Activated naive CD4-positive, alpha-beta T cell (primary cell): ENCODE measurements around the gene TRMU.
"Not testable (repeated sequence)": the region's sequence is repeated elsewhere in the genome, so short reads cannot be mapped to it uniquely, and the experiment has no call there.

Experiments used
- DNase-seq, 4 experiments: peaks; one replicate each; lab custom pipeline; 2025; lab: John Stamatoyannopoulos, UW

TRMU gene

GRCh38 chr22:46300491-46300890, 35.0 kb upstream of the TRMU start:
- no peak for DNase-seq

DNA sequence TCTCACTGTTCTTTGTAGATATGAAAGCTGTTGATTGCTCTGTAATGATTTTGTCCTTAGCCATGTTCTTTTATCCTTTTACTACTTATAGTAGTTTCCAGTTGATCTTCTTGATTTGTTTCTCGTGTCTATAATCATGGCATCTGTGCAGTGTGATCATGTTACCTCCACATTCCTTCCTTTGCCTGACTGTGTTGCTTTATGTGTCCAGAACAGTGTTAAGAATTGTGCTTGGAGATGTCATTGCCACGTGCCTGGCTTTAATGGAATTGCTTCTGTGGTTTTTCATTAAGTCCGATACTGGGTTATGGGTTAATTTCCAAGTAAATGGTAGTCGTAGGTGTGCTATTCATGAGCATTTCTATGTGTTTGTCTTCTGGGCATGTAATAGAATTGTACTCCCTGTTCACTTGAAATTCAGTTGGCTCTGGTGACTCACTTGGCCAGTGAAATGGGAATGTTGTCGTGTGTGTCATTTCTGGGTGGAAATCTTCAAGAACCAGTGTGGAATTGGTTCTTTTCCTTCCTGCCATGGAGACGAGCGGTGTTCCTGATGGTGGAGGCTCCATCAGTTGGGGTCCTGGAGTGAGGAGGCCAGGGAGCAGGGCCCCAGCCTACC, 32.1 kb upstream of the TRMU start:
- no peak for DNase-seq

DNA sequence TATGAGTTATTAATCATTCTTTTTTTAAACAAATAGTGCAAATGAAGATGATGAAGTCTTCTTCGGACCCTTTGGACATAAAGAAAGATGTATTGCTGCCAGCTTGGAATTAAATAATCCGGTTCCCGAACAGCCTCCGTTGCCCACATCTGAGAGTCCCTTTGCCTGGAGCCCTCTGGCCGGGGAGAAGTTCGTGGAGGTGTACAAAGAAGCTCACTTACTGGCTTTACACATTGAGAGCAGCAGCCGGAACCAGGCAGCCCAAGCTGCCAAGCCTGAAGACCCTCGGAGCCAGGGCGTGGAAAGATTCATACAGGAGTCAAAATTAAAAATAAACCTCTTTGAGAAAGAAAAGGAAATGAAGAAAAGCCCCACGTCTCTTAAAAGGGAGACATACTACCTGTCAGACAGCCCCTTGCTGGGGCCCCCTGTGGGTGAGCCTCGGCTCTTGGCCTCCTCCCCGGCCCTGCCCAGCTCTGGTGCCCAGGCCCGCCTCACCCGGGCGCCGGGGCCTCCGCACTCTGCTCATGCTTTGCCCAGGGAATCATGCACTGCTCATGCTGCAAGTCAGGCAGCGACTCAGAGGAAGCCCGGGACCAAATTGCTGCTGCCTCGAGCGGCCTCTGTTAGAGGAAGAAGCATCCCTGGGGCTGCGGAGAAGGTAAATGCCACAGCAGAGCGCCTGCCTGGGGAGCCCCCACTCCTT, 27.1 kb upstream of the TRMU start:
- no peak for DNase-seq

- DNase-seq: no peak
Measured at GRCh38 chr22:46309526-46310085, 25.9 kb upstream of the TRMU start.

DNA sequence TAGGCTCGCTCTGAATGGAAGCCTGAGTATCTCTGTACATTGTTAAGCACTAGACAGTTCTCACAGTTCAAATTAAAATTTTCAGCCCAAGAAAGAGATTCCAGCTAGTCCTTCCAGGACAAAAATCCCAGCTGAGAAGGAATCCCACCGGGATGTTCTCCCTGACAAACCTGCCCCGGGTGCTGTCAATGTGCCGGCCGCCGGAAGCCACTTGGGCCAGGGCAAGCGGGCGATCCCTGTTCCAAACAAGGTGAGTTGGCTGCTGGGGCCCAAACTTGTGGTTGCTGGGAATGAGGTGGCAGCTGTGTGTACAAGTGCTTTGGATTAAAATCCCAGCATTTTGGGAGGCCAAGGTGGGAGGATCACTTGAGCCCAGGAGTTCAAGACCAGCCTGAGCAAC, 23.5 kb upstream of the TRMU start:
- no peak for DNase-seq

GRCh38 chr22:46312848-46313247, 22.7 kb upstream of the TRMU start:
- DNase-seq: not testable (repeated sequence)

DNA sequence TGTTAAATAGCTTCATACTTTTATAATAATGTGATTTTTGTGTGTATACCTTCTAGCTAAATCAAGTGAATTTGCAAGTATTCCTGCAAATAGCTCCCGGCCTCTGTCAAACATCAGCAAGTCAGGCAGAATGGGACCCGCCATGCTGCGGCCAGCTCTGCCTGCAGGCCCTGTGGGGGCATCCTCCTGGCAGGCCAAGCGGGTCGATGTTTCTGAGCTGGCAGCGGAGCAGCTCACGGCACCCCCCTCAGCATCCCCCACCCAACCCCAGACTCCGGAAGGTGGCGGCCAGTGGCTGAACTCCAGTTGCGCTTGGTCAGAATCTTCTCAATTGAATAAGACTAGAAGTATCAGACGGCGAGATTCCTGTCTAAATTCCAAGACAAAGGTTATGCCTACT, 19.5 kb upstream of the TRMU start:
- no peak for DNase-seq

- no peak for DNase-seq
Measured at GRCh38 chr22:46317646-46318045, 17.9 kb upstream of the TRMU start.

DNA sequence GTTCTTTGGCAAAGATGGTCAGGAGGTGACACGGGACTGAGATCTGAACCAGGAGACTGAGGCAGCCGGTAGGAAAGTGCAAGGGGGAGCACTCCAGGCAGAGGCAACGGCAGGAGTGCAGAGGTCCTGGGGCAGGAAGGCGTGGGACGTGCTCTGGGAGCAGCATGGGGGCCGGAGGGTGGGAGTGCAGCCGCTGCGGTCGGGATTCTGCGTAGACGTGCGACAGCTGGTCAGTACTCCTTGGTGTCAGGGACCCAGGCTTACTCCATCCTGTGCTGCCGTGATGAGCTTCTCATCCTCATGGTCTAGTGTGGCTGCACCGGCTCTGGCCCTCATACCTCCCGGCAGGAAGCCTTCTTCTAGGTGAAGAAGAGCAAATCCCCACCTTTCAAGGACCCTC, 16.9 kb upstream of the TRMU start:
- DNase-seq: no peak

DNA sequence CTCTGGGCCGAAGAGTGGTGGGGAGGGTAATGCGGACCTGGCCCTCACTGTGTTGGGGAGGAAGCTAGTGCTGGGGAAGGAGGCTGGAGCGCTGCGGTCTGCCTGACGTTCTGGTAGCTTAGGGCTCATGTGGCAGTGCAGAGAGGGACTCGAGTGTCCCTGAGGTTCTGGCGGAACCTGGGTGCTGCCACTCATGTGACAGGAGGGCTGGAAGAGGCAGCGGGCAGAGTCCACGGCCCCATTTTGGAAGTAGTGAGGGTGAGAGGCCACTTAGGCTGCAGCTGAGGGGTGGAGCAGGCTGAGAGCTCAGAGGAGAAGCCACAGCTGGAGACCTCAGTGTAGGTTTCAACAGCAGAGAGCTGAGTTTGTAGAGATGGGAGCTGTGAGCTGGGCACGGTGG, 16.2 kb upstream of the TRMU start:
- DNase-seq: no peak

DNA sequence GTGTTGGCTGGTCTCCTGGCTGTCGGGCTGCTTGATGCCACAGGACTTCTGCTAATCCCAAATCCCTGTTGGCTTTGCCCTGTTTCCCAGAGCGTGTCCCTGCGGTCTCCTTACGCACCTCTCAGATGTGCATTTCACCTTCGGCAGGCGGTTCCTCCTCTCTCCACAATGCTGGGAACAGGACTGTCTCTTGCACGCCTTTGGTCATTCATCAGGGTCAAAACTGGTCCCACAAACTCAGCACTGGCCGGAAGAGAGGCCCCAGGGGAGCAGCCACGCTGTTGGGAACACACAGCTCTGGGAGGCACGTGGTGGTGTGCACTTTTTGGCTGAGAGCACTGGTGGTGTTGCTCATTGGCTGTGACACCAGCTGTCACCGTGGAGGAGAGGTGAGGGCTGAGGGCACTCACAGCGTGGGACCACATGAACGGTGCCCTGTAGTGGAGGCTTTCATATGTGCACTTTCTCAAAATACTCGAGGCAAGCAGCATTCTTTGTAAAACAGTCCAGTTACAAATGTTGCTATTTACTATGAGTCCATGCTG, 15.3 kb upstream of the TRMU start:
- DNase-seq: no peak

GRCh38 chr22:46320716-46321386, 14.7 kb upstream of the TRMU start:
- no peak for DNase-seq

DNA sequence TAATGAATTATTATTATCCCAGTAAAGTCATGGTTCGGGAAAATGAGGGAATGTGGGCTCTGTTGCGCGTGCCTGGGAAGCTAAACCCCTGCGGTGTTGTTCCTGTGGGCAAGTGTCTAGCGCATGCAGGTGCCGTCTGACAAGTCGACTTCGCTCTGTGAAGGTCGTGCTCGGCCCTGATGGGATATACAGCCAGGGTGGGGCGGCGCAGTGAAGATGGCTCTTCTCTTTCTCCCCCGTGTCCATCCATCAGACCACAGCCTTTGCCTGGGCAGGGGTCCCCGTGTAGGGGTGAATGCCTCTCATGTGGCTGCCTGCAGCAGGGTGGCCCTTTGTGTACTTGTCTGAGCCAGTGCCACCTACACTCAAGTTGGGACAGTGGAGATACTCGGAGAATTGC, 12.8 kb upstream of the TRMU start:
- no peak for DNase-seq

- no peak for DNase-seq
Measured at GRCh38 chr22:46323162-46323561, 12.4 kb upstream of the TRMU start.

DNA sequence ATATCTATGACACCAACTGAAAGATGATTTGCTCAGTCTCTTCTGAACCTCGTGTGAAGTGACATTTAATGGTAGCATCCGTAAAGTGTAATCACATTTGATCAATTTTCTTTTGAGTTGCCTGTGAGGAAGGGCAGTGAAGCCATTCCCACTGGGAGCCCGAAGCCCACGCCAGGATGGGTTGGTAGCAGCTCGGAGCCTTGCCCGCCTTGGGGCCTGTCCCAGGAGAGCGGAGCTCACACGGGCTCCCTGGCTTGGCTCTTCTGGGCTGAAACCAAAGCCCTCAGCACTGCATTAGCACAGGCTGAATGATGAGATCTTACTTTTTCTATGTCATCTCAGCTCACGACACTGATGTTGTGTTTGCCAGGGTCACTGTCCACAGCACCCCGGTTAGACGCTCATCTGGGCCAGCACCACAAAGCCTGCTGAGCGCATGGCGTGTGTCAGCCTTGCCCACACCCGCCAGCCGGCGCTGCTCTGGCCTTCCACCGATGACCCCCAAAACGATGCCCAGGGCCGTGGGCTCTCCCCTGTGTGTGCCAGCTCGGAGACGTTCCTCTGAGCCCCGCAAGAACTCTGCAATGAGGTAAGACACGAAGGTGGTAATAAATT, 9.3 kb upstream of the TRMU start:
- DNase-seq: no peak

GRCh38 chr22:46327691-46328465, 7.6 kb upstream of the TRMU start:
- DNase-seq: no peak

GRCh38 chr22:46328797-46329196, 6.7 kb upstream of the TRMU start:
- no peak for DNase-seq

GRCh38 chr22:46329616-46330015, 5.9 kb upstream of the TRMU start:
- no peak for DNase-seq

DNA sequence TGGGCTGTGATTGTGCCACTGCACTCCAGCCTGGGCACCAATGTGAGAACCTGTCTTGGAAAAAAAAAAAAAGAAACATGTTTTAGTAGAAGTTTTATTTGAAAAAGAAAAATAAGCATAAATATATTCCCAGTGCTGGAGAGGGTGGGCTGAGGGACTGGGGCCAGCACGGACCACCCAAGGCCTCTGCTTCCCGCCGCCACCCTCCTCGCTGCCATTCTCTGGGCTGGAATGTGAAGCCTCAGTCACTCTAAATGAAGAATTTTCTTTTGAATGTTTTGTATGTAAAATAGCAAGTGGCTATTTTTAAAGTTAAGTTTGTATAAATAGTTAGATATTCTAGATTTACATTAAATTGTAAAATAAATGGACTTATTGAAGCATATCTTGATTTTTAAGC, 5.1 kb upstream of the TRMU start:
- DNase-seq: no peak

- no peak for DNase-seq
Measured at GRCh38 chr22:46331496-46331895, 4.0 kb upstream of the TRMU start.
